HepG2 (cell line): ENCODE measurements around the gene SPHK2. TPM values are rescaled to one million over a fixed set of nuclear protein-coding genes. Genes with fewer than 3 reads are reported as not detected.

Experiments
- AHR ChIP-seq: IDR thresholded peaks from 2 replicates; pipeline ENCODE4 v1.6.1; 2018; ENCODE audit warnings: missing genetic modification reagents, missing compliant biosample characterization
- DNMT3B ChIP-seq: conservative IDR thresholded peaks from 2 replicates; pipeline ENCODE4 v1.6.1; 2016; ENCODE audit warnings: missing biosample characterization, control low read depth
- ERF ChIP-seq: IDR thresholded peaks from 2 replicates; pipeline ENCODE4 v1.6.1; 2018; ENCODE audit warnings: missing biosample characterization, missing genetic modification reagents
- GTF3A ChIP-seq: sonication (generic); formaldehyde crosslinking; conservative IDR thresholded peaks from 2 replicates; pipeline ENCODE4 v1.4.0; 2020; ENCODE audit warnings: mild to moderate bottlenecking, missing genetic modification reagents
- HBP1 ChIP-seq: IDR thresholded peaks from 2 replicates; pipeline ENCODE4 v1.6.1; 2016; ENCODE audit warnings: low read depth, control low read depth
- HCFC1 ChIP-seq: fragments of 150-350 bp; IDR thresholded peaks from 2 replicates; pipeline ENCODE4 v1.6.1; 2014; ENCODE audit warnings: low read depth, low read length
- HNRNPUL1 ChIP-seq: fragments of 200-400 bp; formaldehyde crosslinking; IDR thresholded peaks from 2 replicates; pipeline ENCODE4 v1.6.1; 2017; ENCODE audit warnings: low read depth, mild to moderate bottlenecking, low read length, moderate library complexity
- HOMEZ ChIP-seq: IDR thresholded peaks from 2 replicates; pipeline ENCODE4 v1.6.1; 2016; ENCODE audit warnings: low read depth
- NFIC ChIP-seq: IDR thresholded peaks from 2 replicates; pipeline ENCODE4 v1.6.1; 2012; ENCODE audit warnings: mild to moderate bottlenecking, low read length, inconsistent platforms
- PHF21A ChIP-seq: sonication (generic); formaldehyde crosslinking; IDR thresholded peaks from 2 replicates; pipeline ENCODE4 v1.5.0; 2020; ENCODE audit warnings: mild to moderate bottlenecking, missing genetic modification reagents
- SAP130 ChIP-seq: IDR thresholded peaks from 2 replicates; pipeline ENCODE4 v1.6.1; 2016; ENCODE audit warnings: low read depth
- SP1 ChIP-seq, 2 experiments: fragments of 450-650 bp in 1 of 2; sonication (generic) in 1 of 2; formaldehyde crosslinking in 1 of 2; IDR thresholded peaks; 2 replicates each; pipeline versions ENCODE4 v1.4.0 to v1.6.1; 2016 to 2020; ENCODE audit warnings: missing genetic modification reagents in 1 of 2
- SPEN ChIP-seq: sonication (generic); formaldehyde crosslinking; IDR thresholded peaks from 2 replicates; pipeline ENCODE4 v1.5.1; 2020; ENCODE audit warnings: low read depth, mild to moderate bottlenecking, missing genetic modification reagents
- ZBTB20 ChIP-seq: sonication (generic); formaldehyde crosslinking; IDR thresholded peaks from 2 replicates; pipeline ENCODE4 v1.8.1; 2023; ENCODE audit warnings: missing genetic modification reagents, low read depth, mild to moderate bottlenecking, borderline replicate concordance
- ZNF337 ChIP-seq: sonication (generic); formaldehyde crosslinking; IDR thresholded peaks from 2 replicates; pipeline ENCODE4 v1.5.1; 2020; ENCODE audit warnings: missing genetic modification reagents, low read depth, mild to moderate bottlenecking, borderline replicate concordance
- ZNF44 ChIP-seq: sonication (generic); formaldehyde crosslinking; IDR thresholded peaks from 2 replicates; pipeline ENCODE4 v1.5.1; 2020; ENCODE audit warnings: mild to moderate bottlenecking, missing genetic modification reagents
- ZNF468 ChIP-seq: sonication (generic); formaldehyde crosslinking; IDR thresholded peaks from 2 replicates; pipeline ENCODE4 v1.8.0; 2022; ENCODE audit warnings: mild to moderate bottlenecking, moderate library complexity, missing genetic modification reagents
- ZNF780A ChIP-seq: sonication (generic); formaldehyde crosslinking; IDR thresholded peaks from 2 replicates; pipeline ENCODE4 v1.8.0; 2022; ENCODE audit warnings: mild to moderate bottlenecking, missing genetic modification reagents, moderate library complexity
- polyA plus RNA-seq, 8 experiments: library from polyadenylated mRNA; depleted of rRNA in 3 of 8; stranded (reverse) in 7 of 8; unstranded in 1 of 8; fragments of >200 nt; fragmentation: Illumina TruSeq in 4 of 8; extraction: Trizol in 4 of 8; gene quantifications; 2 replicates each; pipeline versions ENCODE4 v1.2.1 to v1.2.3, GENCODE V29; 2011 to 2016; ENCODE audit warnings: low read depth in 4 of 8, missing spikeins in 1 of 8, mixed read lengths in 1 of 8; ENCODE audit not compliant: insufficient read depth in 1 of 8
- total RNA-seq, 5 experiments: library from RNA; depleted of rRNA; stranded (reverse); fragments of >200 nt; fragmentation: Illumina TruSeq; extraction: Trizol; gene quantifications; 2 replicates each; pipeline ENCODE4 v1.2.3, GENCODE V29; 2016; ENCODE audit warnings: low read depth in 1 of 5
- TF ChIP-seq, protein P1 (sequence below): sonication (generic); formaldehyde crosslinking; IDR thresholded peaks from 2 replicates; pipeline ENCODE4 v1.5.0; 2020; ENCODE audit warnings: missing genetic modification reagents
- TF ChIP-seq, protein P2 (sequence below): sonication (generic); formaldehyde crosslinking; conservative IDR thresholded peaks from 2 replicates; pipeline ENCODE4 v1.8.0; 2022; ENCODE audit warnings: low read depth, missing genetic modification reagents
- TF ChIP-seq, protein P3 (sequence below): sonication (generic); formaldehyde crosslinking; IDR thresholded peaks from 2 replicates; pipeline ENCODE4 v1.4.0; 2020; ENCODE audit warnings: missing genetic modification reagents

SPHK2 gene
- total and polyA plus RNA-seq, 2 of the 13 experiments (the other 11 are each of a cell fraction or from before 2014, with no cell fraction given): 2.9 to 14.4 TPM

DNA sequence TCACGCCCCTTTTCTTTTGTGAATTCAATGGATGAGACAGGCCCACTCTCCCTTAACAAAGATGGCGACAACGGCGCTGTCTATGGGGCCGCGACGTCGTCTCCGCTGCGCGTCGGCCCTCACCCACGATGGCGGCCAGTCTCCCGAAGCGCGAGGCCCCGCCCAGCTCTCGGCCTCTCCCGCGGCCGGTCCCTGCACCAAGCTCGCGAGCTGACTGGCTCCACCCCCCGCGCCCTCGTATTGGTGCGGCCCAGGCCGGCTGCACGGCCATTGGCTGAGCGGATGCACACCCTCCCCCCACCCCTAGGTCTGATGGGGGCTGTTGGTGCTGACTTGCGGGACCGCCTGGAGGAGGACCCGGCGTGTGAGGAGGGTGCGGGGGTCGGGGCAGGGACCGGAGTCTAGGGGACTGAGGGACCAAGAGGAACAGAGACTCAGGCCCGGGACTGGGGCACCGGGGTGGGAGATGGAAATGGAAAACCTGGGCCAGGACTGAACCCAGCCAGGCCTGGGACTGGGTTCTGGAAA, 4.8 kb downstream of the SPHK2 start (continued):
- TF ChIP-seq SAP130 (peak; percentile 74), ZNF44 (CRISPR knock-in tag) (no peak), ZNF468 (CRISPR knock-in tag) (no peak), ZNF337 (no peak), NFIC (no peak), HCFC1 (peak; percentile 57; the same call in 1 of the 2 replicates), SP1 (IDR thresholded peaks at IDR 0.05) (no peak), SP1 (CRISPR knock-in tag; IDR thresholded peaks at IDR 0.05) (peak; percentile 51; the same call in 1 of the 2 replicates), GTF3A (CRISPR knock-in tag) (no peak), ERF (CRISPR knock-in tag) (peak; percentile 51; the same call in 1 of the 2 replicates), PHF21A (CRISPR knock-in tag) (peak; percentile 50; the same call in 1 of the 2 replicates), ZNF780A (CRISPR knock-in tag) (no peak), ZBTB20 (CRISPR knock-in tag) (no peak), HBP1 (CRISPR knock-in tag) (0 out of 2 replicates have a peak, but pooled peaks have one; percentile 43), AHR (CRISPR knock-in tag) (no peak), HOMEZ (no peak), SPEN (CRISPR knock-in tag) (peak; percentile 47; the same call in 1 of the 2 replicates), HNRNPUL1 (no peak), DNMT3B (CRISPR knock-in tag) (no peak)
- TF ChIP-seq, protein P1, sequence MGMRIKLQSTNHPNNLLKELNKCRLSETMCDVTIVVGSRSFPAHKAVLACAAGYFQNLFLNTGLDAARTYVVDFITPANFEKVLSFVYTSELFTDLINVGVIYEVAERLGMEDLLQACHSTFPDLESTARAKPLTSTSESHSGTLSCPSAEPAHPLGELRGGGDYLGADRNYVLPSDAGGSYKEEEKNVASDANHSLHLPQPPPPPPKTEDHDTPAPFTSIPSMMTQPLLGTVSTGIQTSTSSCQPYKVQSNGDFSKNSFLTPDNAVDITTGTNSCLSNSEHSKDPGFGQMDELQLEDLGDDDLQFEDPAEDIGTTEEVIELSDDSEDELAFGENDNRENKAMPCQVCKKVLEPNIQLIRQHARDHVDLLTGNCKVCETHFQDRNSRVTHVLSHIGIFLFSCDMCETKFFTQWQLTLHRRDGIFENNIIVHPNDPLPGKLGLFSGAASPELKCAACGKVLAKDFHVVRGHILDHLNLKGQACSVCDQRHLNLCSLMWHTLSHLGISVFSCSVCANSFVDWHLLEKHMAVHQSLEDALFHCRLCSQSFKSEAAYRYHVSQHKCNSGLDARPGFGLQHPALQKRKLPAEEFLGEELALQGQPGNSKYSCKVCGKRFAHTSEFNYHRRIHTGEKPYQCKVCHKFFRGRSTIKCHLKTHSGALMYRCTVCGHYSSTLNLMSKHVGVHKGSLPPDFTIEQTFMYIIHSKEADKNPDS (CRISPR knock-in tag): no peak
- TF ChIP-seq, protein P2, sequence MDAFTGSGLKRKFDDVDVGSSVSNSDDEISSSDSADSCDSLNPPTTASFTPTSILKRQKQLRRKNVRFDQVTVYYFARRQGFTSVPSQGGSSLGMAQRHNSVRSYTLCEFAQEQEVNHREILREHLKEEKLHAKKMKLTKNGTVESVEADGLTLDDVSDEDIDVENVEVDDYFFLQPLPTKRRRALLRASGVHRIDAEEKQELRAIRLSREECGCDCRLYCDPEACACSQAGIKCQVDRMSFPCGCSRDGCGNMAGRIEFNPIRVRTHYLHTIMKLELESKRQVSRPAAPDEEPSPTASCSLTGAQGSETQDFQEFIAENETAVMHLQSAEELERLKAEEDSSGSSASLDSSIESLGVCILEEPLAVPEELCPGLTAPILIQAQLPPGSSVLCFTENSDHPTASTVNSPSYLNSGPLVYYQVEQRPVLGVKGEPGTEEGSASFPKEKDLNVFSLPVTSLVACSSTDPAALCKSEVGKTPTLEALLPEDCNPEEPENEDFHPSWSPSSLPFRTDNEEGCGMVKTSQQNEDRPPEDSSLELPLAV: no peak
- TF ChIP-seq, protein P3, sequence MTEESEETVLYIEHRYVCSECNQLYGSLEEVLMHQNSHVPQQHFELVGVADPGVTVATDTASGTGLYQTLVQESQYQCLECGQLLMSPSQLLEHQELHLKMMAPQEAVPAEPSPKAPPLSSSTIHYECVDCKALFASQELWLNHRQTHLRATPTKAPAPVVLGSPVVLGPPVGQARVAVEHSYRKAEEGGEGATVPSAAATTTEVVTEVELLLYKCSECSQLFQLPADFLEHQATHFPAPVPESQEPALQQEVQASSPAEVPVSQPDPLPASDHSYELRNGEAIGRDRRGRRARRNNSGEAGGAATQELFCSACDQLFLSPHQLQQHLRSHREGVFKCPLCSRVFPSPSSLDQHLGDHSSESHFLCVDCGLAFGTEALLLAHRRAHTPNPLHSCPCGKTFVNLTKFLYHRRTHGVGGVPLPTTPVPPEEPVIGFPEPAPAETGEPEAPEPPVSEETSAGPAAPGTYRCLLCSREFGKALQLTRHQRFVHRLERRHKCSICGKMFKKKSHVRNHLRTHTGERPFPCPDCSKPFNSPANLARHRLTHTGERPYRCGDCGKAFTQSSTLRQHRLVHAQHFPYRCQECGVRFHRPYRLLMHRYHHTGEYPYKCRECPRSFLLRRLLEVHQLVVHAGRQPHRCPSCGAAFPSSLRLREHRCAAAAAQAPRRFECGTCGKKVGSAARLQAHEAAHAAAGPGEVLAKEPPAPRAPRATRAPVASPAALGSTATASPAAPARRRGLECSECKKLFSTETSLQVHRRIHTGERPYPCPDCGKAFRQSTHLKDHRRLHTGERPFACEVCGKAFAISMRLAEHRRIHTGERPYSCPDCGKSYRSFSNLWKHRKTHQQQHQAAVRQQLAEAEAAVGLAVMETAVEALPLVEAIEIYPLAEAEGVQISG (CRISPR knock-in tag): peak; percentile 98
